Mucosa of rectum (tissue), 2 donors: ENCODE data around the gene DVL3.

Source experiments
- H3K27ac ChIP-seq, 2 donors: one replicate each; pipeline ENCODE4 v1.7.0; 2013; ENCODE audit warnings: inconsistent platforms in 2 of 2, low read depth in 2 of 2, low read length in 2 of 2
- H3K27me3 ChIP-seq, 2 donors: one replicate each; pipeline ENCODE4 v1.7.0; 2013; ENCODE audit warnings: low read length in 2 of 2; ENCODE audit not compliant: control insufficient read depth in 2 of 2, insufficient read depth in 2 of 2
- H3K36me3 ChIP-seq, 2 donors: one replicate each; pipeline ENCODE4 v1.7.0; 2013; ENCODE audit warnings: low read length in 2 of 2; ENCODE audit not compliant: control insufficient read depth in 2 of 2, insufficient read depth in 2 of 2
- H3K4me1 ChIP-seq, 2 donors: one replicate each; pipeline ENCODE4 v1.7.0; 2013; ENCODE audit warnings: low read length in 2 of 2, mild to moderate bottlenecking in 1 of 2; ENCODE audit not compliant: control insufficient read depth in 2 of 2, insufficient read depth in 2 of 2
- H3K4me3 ChIP-seq, 2 donors: one replicate each; pipeline ENCODE4 v1.7.0; 2013; ENCODE audit warnings: low read length in 2 of 2
- H3K9ac ChIP-seq, 2 donors: one replicate each; pipeline ENCODE4 v1.7.0; 2013; ENCODE audit warnings: low read length in 2 of 2, low read depth in 1 of 2, mild to moderate bottlenecking in 1 of 2
- H3K9me3 ChIP-seq, 2 donors: one replicate each; pipeline ENCODE4 v1.7.0; 2013; ENCODE audit warnings: low read length in 2 of 2; ENCODE audit not compliant: control insufficient read depth in 2 of 2
- donor health status: healthy.
- donor health status: Normal muscosa, but diverticular disease.

The DVL3 gene

DNA sequence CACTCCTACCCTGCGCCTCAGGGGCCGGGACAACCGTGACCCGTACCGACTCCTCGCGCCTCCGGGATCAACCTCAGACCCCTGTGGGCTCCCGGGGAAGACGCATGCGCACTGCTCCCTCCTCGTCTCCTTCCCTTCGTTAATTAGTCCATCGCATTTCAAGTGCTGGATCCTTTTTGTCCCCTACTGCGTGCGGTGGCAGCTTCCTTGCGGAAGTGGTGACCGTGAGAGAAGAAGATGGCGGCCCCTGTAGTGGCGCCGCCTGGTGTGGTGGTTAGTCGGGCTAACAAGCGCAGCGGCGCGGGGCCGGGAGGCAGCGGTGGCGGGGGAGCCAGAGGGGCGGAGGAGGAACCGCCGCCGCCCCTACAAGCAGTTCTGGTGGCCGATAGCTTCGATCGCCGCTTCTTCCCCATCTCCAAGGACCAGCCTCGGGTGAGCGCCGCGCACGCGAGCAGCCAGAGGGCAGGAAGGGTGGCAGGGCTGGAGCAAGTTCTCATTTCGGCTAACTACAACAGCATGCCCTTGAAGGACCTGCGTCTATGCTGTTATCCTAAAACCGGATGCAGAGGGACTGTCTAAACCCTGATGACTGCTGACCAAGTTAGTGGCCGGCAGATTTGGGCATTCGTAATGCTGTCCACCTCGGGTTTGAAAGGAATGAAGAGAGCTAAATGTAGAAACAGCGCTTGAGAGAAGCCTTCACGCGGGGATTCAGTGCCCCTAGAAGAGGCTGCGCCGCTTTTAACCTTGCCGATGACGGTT, 19.8 kb upstream of the DVL3 start, which contains the start of gene EIF2B5:
EIF2B5 (plus strand) TSS at position 210 of the 762 bp plus-strand sequence; CDS start at position 238, 28 bp downstream.
- Histone ChIP-seq H3K27ac (peak within 1 kb of the TSS; percentile 85 to 89), H3K27me3 (no peaks in the 10 kb centered on the region), H3K9me3 (no peaks in the 10 kb centered on the region), H3K4me3 (peak within 1 kb of the TSS; percentile 92 to 95), H3K4me1 (peaks cover 15 to 21% of the 10 kb centered on the region in 2 donors), H3K36me3 (peaks cover 11 to 13% of the 10 kb centered on the region in 2 donors), H3K9ac (peak within 1 kb of the TSS; percentile 87 to 92)

DNA sequence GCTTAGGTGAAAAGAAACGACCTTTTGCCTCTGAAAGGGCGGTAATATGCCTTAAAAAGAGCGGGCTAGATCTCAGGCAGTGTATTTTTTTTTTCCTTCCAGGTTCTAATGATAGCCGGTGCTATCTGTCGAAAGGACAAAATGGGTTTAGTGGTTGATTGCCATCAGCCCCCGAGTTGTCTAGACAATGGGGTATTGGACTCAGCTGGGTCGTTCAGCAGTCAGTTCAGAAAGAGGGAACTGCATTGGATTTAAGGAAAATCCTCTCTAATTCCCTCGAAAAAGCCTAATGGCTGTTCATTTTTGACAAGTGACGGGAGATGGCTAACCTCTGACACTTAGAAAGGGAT, 19.3 kb upstream of the DVL3 start:
- Histone ChIP-seq H3K27ac (peak overlapping the region; percentile 85 to 89), H3K9ac (peak overlapping the region; percentile 87 to 92), H3K27me3 (no peaks in the 10 kb centered on the region), H3K4me3 (peak overlapping the region; percentile 92 to 95), H3K36me3 (peaks cover 16 to 18% of the 10 kb centered on the region in 2 donors), H3K9me3 (no peaks in the 10 kb centered on the region), H3K4me1 (peaks cover 15 to 21% of the 10 kb centered on the region in 2 donors)

DNA sequence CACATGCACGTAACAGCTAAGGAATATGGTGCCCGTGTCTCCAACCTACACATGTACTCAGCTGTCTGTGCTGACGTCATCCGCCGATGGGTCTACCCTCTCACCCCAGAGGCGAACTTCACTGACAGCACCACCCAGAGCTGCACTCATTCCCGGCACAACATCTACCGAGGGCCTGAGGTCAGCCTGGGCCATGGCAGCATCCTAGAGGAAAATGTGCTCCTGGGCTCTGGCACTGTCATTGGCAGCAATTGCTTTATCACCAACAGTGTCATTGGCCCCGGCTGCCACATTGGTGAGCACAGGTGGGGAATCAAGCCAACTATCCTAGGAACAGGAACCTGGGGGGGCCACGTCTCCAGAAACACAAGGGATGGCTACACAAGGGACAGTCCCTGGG, 14.7 kb upstream of the DVL3 start:
- no peak overlapping the region for H3K9ac ChIP-seq
- no peak overlapping the region for H3K27ac ChIP-seq
- H3K27me3 ChIP-seq = no peaks in the 10 kb centered on the region
- H3K4me1 ChIP-seq = peaks cover 10 to 11% of the 10 kb centered on the region in 2 donors
- no peak overlapping the region for H3K4me3 ChIP-seq
- no peaks in the 10 kb centered on the region for H3K9me3 ChIP-seq
- H3K36me3 ChIP-seq = peaks cover 59 to 60% of the 10 kb centered on the region in 2 donors

DNA sequence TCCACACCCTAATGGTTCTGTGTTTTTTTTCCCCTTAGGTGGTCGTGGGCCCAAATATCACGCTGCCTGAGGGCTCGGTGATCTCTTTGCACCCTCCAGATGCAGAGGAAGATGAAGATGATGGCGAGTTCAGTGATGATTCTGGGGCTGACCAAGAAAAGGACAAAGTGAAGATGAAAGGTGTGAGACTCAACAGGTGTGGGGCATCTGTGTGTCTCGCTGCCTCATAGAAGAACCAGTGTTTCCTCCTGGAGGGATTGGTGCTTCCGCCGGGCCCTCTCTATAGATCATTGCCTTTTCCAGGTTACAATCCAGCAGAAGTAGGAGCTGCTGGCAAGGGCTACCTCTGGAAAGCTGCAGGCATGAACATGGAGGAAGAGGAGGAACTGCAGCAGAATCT, 13.0 kb upstream of the DVL3 start:
- H3K4me1 ChIP-seq = no peaks in the 10 kb centered on the region
- no peak overlapping the region for H3K4me3 ChIP-seq
- no peak overlapping the region for H3K9ac ChIP-seq
- H3K27me3 ChIP-seq = no peaks in the 10 kb centered on the region
- peaks cover 59 to 62% of the 10 kb centered on the region in 2 donors for H3K36me3 ChIP-seq
- no peaks in the 10 kb centered on the region for H3K9me3 ChIP-seq
- H3K27ac ChIP-seq = no peak overlapping the region

DNA sequence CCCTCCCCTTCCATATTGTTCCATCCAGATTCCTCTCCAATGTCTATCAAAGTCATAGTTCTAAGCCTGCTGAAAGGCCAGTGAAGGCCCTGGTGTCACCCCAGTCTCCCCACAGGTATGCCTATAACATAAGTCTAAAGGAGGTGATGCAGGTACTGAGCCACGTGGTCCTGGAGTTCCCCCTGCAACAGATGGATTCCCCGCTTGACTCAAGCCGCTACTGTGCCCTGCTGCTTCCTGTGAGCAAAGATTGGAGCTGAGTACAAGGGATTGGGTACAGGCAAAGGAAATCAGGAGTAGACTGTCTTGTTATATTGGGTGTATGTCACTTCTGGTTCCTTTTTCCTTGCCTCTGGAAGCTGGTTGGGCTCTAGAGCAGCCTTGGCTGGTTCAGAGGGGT, 11.8 kb upstream of the DVL3 start:
- no peaks in the 10 kb centered on the region for H3K9me3 ChIP-seq

DNA sequence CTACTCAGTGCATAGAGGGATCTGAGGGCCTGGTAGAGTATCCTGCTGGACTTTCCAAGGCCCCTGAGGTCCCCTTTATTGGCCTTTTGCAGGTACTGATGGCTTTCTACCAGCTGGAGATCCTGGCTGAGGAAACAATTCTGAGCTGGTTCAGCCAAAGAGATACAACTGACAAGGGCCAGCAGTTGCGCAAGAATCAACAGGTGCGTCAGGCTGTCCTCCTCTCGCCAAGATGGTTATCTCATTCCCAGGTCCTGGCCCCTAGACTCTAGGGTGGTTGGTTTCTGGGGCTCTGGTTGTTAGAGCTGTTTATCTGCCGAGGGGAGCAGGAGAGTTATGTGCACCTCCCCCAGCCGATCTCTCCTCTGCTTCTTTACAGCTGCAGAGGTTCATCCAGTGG, 10.7 kb upstream of the DVL3 start:
- peaks cover 0 to 5% of the 10 kb centered on the region in 2 donors for H3K4me1 ChIP-seq
- H3K27ac ChIP-seq = no peak overlapping the region
- no peaks in the 10 kb centered on the region for H3K9me3 ChIP-seq
- no peak overlapping the region for H3K4me3 ChIP-seq
- no peaks in the 10 kb centered on the region for H3K27me3 ChIP-seq
- peaks cover 53 to 55% of the 10 kb centered on the region in 2 donors for H3K36me3 ChIP-seq
- H3K9ac ChIP-seq = no peak overlapping the region

More for the DNA sequence above, 11.8 kb upstream of the DVL3 start:
- Histone ChIP-seq H3K27me3 (no peaks in the 10 kb centered on the region), H3K27ac (no peak overlapping the region), H3K36me3 (peaks cover 53 to 55% of the 10 kb centered on the region in 2 donors), H3K4me3 (no peak overlapping the region), H3K4me1 (peaks cover 0 to 4% of the 10 kb centered on the region in 2 donors), H3K9ac (no peak overlapping the region)

DNA sequence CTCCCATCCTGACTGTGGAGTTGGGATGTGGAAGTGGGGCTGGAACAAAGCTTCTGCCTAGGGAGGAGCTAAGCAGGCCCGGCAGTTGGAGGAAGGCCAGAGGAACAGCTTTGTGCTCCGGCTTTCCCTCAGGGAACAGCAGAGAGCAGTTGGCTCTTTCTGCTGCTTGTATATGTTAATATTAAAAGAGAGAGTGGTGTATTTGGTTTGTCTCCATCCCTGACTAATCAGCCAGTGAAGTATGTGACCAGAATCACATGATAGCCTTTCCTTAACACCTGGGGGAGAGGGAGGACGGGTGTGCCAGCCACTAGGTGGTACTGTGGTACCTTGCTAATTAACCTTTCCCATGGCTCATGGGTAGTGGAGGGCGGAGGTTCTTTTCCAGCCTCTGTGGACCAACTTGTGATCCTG, 10.1 kb upstream of the DVL3 start:
- no peaks in the 10 kb centered on the region for H3K27me3 ChIP-seq
- no peak overlapping the region for H3K27ac ChIP-seq
- no peak overlapping the region for H3K4me3 ChIP-seq
- H3K9ac ChIP-seq = no peak overlapping the region
- peaks cover 0 to 5% of the 10 kb centered on the region in 2 donors for H3K4me1 ChIP-seq
- H3K9me3 ChIP-seq = no peaks in the 10 kb centered on the region
- peaks cover 50 to 51% of the 10 kb centered on the region in 2 donors for H3K36me3 ChIP-seq

DNA sequence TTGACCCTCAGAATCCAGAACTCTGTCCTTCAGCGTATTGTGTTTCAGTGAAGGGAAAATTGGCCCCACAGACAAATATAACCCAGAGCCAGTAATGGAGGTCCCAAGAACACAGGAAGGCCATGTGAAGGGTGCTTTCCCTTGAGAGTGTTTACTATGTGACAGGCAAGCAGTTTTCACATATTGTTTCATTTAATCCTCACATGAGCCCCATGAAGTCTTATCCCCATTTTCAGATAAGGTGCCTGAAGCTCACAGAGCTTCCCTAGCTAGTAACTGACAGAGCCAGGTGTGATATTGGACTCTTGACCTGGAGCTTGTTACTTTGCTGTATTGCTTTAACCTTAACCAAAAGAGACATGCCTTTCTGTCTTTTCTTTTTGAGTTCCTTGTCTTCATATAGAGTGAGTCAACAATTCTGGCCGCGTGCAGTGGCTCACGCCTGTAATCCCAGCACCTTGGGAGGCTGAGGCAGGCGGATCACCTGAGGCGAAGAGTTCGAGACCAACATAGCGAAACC, 9.4 kb upstream of the DVL3 start:
- no peaks in the 10 kb centered on the region for H3K27me3 ChIP-seq
- H3K36me3 ChIP-seq = peaks cover 44% of the 10 kb centered on the region in 2 donors
- no peaks in the 10 kb centered on the region for H3K9me3 ChIP-seq
- H3K27ac ChIP-seq = no peak overlapping the region
- H3K9ac ChIP-seq = no peak overlapping the region
- peaks cover 0 to 5% of the 10 kb centered on the region in 2 donors for H3K4me1 ChIP-seq
- H3K4me3 ChIP-seq = no peak overlapping the region

DNA sequence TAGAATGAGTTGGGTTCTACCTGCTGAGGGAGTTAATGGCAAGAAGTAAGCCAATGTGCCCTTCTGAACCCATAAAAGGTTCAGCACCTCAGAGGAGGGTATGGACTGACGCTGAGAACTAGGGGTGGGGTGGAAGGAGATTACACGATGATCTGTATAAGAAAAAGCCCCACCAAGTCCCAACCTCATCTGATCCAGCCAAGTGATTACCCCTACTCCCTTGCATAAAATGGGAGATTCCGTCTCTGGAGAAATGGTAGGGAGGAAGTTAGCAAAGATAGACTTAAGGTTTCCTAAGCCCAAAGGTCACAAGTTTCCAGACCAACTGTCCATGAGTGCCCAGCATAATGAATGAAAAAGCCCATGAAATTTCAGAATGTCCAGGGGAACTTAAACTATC, 7.1 kb upstream of the DVL3 start:
- Histone ChIP-seq H3K4me1 (peaks cover 0 to 5% of the 10 kb centered on the region in 2 donors), H3K4me3 (no peak overlapping the region), H3K27ac (no peak overlapping the region), H3K9ac (no peak overlapping the region), H3K9me3 (no peaks in the 10 kb centered on the region), H3K27me3 (no peaks in the 10 kb centered on the region), H3K36me3 (peaks cover 21 to 22% of the 10 kb centered on the region in 2 donors)

DNA sequence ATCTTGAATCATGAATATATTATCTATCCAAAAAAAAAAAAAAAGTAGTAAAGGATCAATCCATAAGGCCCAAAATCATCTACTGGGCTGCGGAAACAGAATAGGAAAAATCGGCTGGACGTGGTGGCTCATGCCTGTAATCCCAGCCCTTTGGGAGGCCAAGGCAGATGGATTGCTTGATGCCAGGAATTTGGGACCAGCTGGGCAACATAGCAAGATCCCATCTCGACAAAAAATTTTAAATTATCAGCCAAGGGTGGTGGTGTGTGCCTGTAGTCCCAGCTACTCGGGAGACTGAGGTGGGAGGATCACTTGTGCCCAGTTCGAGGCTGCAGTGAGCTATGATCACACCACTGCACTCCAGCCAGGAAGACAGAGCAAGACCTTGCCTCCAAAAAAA, 6.1 kb upstream of the DVL3 start:
- Histone ChIP-seq H3K27me3 (no peaks in the 10 kb centered on the region), H3K9ac (no peak overlapping the region), H3K4me1 (peaks cover 0 to 7% of the 10 kb centered on the region in 2 donors), H3K9me3 (no peaks in the 10 kb centered on the region), H3K4me3 (no peak overlapping the region), H3K36me3 (peaks cover 10 to 11% of the 10 kb centered on the region in 2 donors), H3K27ac (no peak overlapping the region)
